ENCODE measurements around the gene ABCC10. TPM values are rescaled to one million over a fixed set of nuclear protein-coding genes. Genes with fewer than 3 reads are reported as not detected.

ABCC10 gene
- total RNA-seq, 2 donors from 2014 or later = 21.1 to 22.4 TPM

- intact Hi-C loops (cut with DNase I) = no loop called here
- DNase-seq (ENCODE audit: low spot score) = no peak
Measured at GRCh38 chr6:43434943-43435342, 7.6 kb downstream of the ABCC10 start.

- intact Hi-C loops (cut with DNase I) = loop anchor here in 1 of 2 donors (1.0 kb wide), 1 partner anchor 10 kb away; no protein-coding TSS in a partner anchor
- peak; percentile 38 for DNase-seq (ENCODE audit: low spot score)
Measured at GRCh38 chr6:43435682-43436437, 8.5 kb downstream of the ABCC10 start.

- intact Hi-C loops (cut with DNase I) = loop anchor here in 1 of 2 donors (1.0 kb wide), 1 partner anchor 10 kb away; no protein-coding TSS in a partner anchor
- peak; percentile 47 for DNase-seq (ENCODE audit: low spot score)
Measured at GRCh38 chr6:43436577-43437282, 9.4 kb downstream of the ABCC10 start.

GRCh38 chr6:43437700-43438099 is 10.4 kb downstream of the ABCC10 start:
- intact Hi-C loops (cut with DNase I) = no loop called here

GRCh38 chr6:43442935-43443334 is 15.6 kb downstream of the ABCC10 start:
- DNase-seq (ENCODE audit: low spot score) = peak; percentile 52

More at GRCh38 chr6:43437700-43438099, 10.4 kb downstream of the ABCC10 start:
- peak; percentile 55 for DNase-seq (ENCODE audit: low spot score)

GRCh38 chr6:43444036-43444435 is 16.7 kb downstream of the ABCC10 start:
- intact Hi-C loops (cut with DNase I) = no loop called here

More at GRCh38 chr6:43442935-43443334, 15.6 kb downstream of the ABCC10 start:
- intact Hi-C loops (cut with DNase I) = no loop called here

GRCh38 chr6:43444582-43444981 is 17.2 kb downstream of the ABCC10 start:
- intact Hi-C loops (cut with DNase I) = no loop called here
- DNase-seq (ENCODE audit: low spot score) = peak; percentile 53

More at GRCh38 chr6:43444036-43444435, 16.7 kb downstream of the ABCC10 start:
- DNase-seq (ENCODE audit: low spot score) = peak; percentile 50

GRCh38 chr6:43445576-43445975 is 18.2 kb downstream of the ABCC10 start:
- intact Hi-C loops (cut with DNase I) = no loop called here
- DNase-seq (ENCODE audit: low spot score) = no peak

GRCh38 chr6:43447604-43448003 is 20.3 kb downstream of the ABCC10 start:
- intact Hi-C loops (cut with DNase I) = no loop called here

GRCh38 chr6:43448916-43449315 is 21.6 kb downstream of the ABCC10 start:
- no peak for DNase-seq (ENCODE audit: low spot score)
- intact Hi-C loops (cut with DNase I) = no loop called here

More at GRCh38 chr6:43447604-43448003, 20.3 kb downstream of the ABCC10 start:
- DNase-seq (ENCODE audit: low spot score) = no peak

GRCh38 chr6:43450699-43451131 is 23.4 kb downstream of the ABCC10 start:
- intact Hi-C loops (cut with DNase I) = loop anchor here in 1 of 2 donors (5.0 kb wide), 1 partner anchor 57 kb away; no protein-coding TSS in a partner anchor

GRCh38 chr6:43451348-43451747 is 24.0 kb downstream of the ABCC10 start:
- intact Hi-C loops (cut with DNase I) = loop anchor here in 1 of 2 donors (5.0 kb wide), 1 partner anchor 56 kb away; no protein-coding TSS in a partner anchor

More at GRCh38 chr6:43450699-43451131, 23.4 kb downstream of the ABCC10 start:
- DNase-seq (ENCODE audit: low spot score) = no peak

GRCh38 chr6:43451939-43452338 is 24.6 kb downstream of the ABCC10 start:
- no peak for DNase-seq (ENCODE audit: low spot score)
- intact Hi-C loops (cut with DNase I) = loop anchor here in 1 of 2 donors (5.0 kb wide), 1 partner anchor 55 kb away; no protein-coding TSS in a partner anchor

More at GRCh38 chr6:43451348-43451747, 24.0 kb downstream of the ABCC10 start:
- DNase-seq (ENCODE audit: low spot score) = no peak

GRCh38 chr6:43452896-43453295 is 25.6 kb downstream of the ABCC10 start:
- DNase-seq (ENCODE audit: low spot score) = no peak
- intact Hi-C loops (cut with DNase I) = loop anchor here in 1 of 2 donors (5.0 kb wide), 1 partner anchor 54 kb away; no protein-coding TSS in a partner anchor

GRCh38 chr6:43453831-43454230 is 26.5 kb downstream of the ABCC10 start:
- intact Hi-C loops (cut with DNase I) = loop anchor here in 1 of 2 donors (5.0 kb wide), 1 partner anchor 53 kb away; no protein-coding TSS in a partner anchor
- no peak for DNase-seq (ENCODE audit: low spot score)

- intact Hi-C loops (cut with DNase I) = loop anchor here in 1 of 2 donors (5.0 kb wide), 1 partner anchor 53 kb away; no protein-coding TSS in a partner anchor
Measured at GRCh38 chr6:43454290-43454695, 27.0 kb downstream of the ABCC10 start.

GRCh38 chr6:43454696-43455530 is 27.6 kb downstream of the ABCC10 start:
- DNase-seq (ENCODE audit: low spot score) = peak; percentile 97

More at GRCh38 chr6:43454290-43454695, 27.0 kb downstream of the ABCC10 start:
- DNase-seq (ENCODE audit: low spot score) = no peak

More at GRCh38 chr6:43454696-43455530, 27.6 kb downstream of the ABCC10 start:
- intact Hi-C loops (cut with DNase I) = loop anchor here (5.0 kb wide), 1 partner anchor 52 kb away; no protein-coding TSS in a partner anchor

Data from posterior vena cava (tissue), 2 donors.